Thoracic aorta (tissue), 2 donors: ENCODE results near the gene GP1BB. TPM values are rescaled to one million over a fixed set of nuclear protein-coding genes. Genes with fewer than 3 reads are reported as not detected.

Experiments used
- ATAC-seq: fragments of 150-250 bp; one replicate; pipeline ENCODE4 v1.8.0; 2017; ENCODE audit warnings: low read depth; ENCODE audit not compliant: insufficient number of reproducible peaks, low FRiP score
- DNase-seq: peaks from one replicate; pipeline ENCODE4 v3.0.0-alpha.2; 2020; ENCODE audit warnings: low spot score
- H3K27ac ChIP-seq, 2 donors: fragments of 200-600 bp; sonication (generic); 1 replicate in 1 of 2; 2 replicates in 1 of 2; pipeline ENCODE4 v1.5.1; 2016; ENCODE audit warnings: mild to moderate bottlenecking in 2 of 2, moderate library complexity in 2 of 2
- H3K27me3 ChIP-seq: fragments of 200-600 bp; sonication (generic); replicated peaks from 2 replicates; pipeline ENCODE4 v1.6.0; 2016; ENCODE audit warnings: mild to moderate bottlenecking; ENCODE audit not compliant: insufficient read depth
- H3K36me3 ChIP-seq: fragments of 200-600 bp; sonication (generic); one replicate; pipeline ENCODE4 v1.5.1; 2016
- H3K4me1 ChIP-seq, 2 donors: fragments of 200-600 bp; sonication (generic); 1 replicate in 1 of 2; 2 replicates in 1 of 2; pipeline versions ENCODE4 v1.5.1 to v1.6.0; 2016; ENCODE audit warnings: low read depth in 2 of 2, mild to moderate bottlenecking in 1 of 2; ENCODE audit not compliant: control insufficient read depth in 1 of 2
- H3K4me3 ChIP-seq: fragments of 200-600 bp; sonication (generic); 2 replicates; pipeline ENCODE4 v1.5.1; 2016; ENCODE audit warnings: mild to moderate bottlenecking
- H3K9me3 ChIP-seq: fragments of 200-600 bp; sonication (generic); 2 replicates; pipeline ENCODE4 v1.5.1; 2016
- CTCF ChIP-seq: fragments of 200-600 bp; sonication (generic); IDR thresholded peaks from one replicate; pipeline ENCODE4 v1.5.1; 2019; ENCODE audit warnings: antibody characterized with exemption
- total RNA-seq, 2 donors: library from RNA; depleted of rRNA; stranded (reverse); fragments of >200 nt; gene quantifications; one replicate each; pipeline versions ENCODE4 v1.1.0 to v1.2.3, GENCODE V29; 2016

The GP1BB gene
- total RNA-seq, 2 donors from 2014 or later: 13.1 to 30.3 TPM

- H3K4me1 ChIP-seq: peaks cover 0 to 8% of the 10 kb centered on the region in 2 donors
- H3K9me3 ChIP-seq: no peaks in the 10 kb centered on the region
- TF ChIP-seq CTCF: peak; percentile 96
- peak; percentile 51 for DNase-seq
- H3K27ac ChIP-seq: no peak overlapping the region
- H3K27me3 ChIP-seq: no peaks in the 10 kb centered on the region
- peak overlapping the region; percentile 65 for H3K4me3 ChIP-seq
- ATAC-seq: peak; percentile 55
- no peaks in the 10 kb centered on the region for H3K36me3 ChIP-seq
Observed at GRCh38 chr22:19730655-19731360, 7.5 kb downstream of the GP1BB start.

GRCh38 chr22:19731361-19732135 is 8.2 kb downstream of the GP1BB start:
- Histone ChIP-seq H3K9me3 (no peaks in the 10 kb centered on the region), H3K27ac (no peak overlapping the region), H3K4me3 (no peak overlapping the region), H3K27me3 (no peaks in the 10 kb centered on the region), H3K4me1 (peaks cover 0 to 8% of the 10 kb centered on the region in 2 donors), H3K36me3 (no peaks in the 10 kb centered on the region)
- DNase-seq (no peak), ATAC-seq (no peak)
- TF ChIP-seq CTCF: no peak

GRCh38 chr22:19732403-19733113 is 9.2 kb downstream of the GP1BB start:
- Histone ChIP-seq H3K27me3 (no peaks in the 10 kb centered on the region), H3K9me3 (no peaks in the 10 kb centered on the region), H3K27ac (no peak overlapping the region), H3K36me3 (no peaks in the 10 kb centered on the region), H3K4me3 (no peak overlapping the region), H3K4me1 (peaks cover 0 to 8% of the 10 kb centered on the region in 2 donors)
- DNase-seq (no peak), ATAC-seq (no peak)
- no peak for TF ChIP-seq CTCF

DNA sequence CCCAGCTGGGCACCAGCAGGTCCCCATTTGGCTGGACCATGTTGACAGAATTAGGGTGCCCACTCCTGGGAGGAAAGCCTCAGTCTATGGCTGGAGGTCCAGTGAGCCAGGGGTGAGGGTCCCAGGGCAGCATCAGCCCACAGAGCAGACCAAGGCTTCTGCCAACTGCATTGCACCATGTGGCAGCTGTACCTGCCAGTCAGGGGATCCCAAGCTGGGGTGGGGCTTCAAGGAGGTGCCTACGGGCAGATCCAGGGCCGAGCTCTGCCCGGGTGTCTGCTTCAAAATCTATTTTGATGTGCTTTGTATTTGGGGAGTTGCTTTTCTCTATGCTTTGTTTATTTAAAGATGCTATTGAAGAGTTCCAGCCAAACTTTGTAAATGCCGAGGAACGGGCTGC is 10.4 kb downstream of the GP1BB start:
- ATAC-seq: no peak
- H3K27me3 ChIP-seq: no peaks in the 10 kb centered on the region
- H3K4me1 ChIP-seq: peaks cover 0 to 8% of the 10 kb centered on the region in 2 donors
- H3K4me3 ChIP-seq: no peak overlapping the region
- H3K27ac ChIP-seq: no peak overlapping the region
- H3K36me3 ChIP-seq: no peaks in the 10 kb centered on the region
- no peak for TF ChIP-seq CTCF
- no peaks in the 10 kb centered on the region for H3K9me3 ChIP-seq
- DNase-seq: no peak

- Histone ChIP-seq H3K36me3 (no peaks in the 10 kb centered on the region), H3K27me3 (no peaks in the 10 kb centered on the region), H3K27ac (no peak overlapping the region), H3K4me3 (no peak overlapping the region), H3K9me3 (no peaks in the 10 kb centered on the region), H3K4me1 (peaks cover 0 to 8% of the 10 kb centered on the region in 2 donors)
- DNase-seq (no peak), ATAC-seq (no peak)
- TF ChIP-seq CTCF: no peak
Observed at GRCh38 chr22:19734163-19734562, 10.8 kb downstream of the GP1BB start.
